Activated CD4-positive, alpha-beta T cell treated with anti-CD3 and anti-CD28 coated beads, Interleukin-2, amount 10 ng/mL, durations not matched to agents 24 days and 14 days (primary cell): ENCODE data around the gene MRPL42. TPM values are rescaled to one million over a fixed set of nuclear protein-coding genes. Genes with fewer than 3 reads are reported as not detected.
A peak's percentile ranks its signal among the peaks of the same experiment; 100 is the strongest.
"Not testable (repeated sequence)": the region's sequence is repeated elsewhere in the genome, so short reads cannot be mapped to it uniquely, and the experiment has no call there.

Experiments used
- DNase-seq: peaks from one replicate; pipeline ENCODE4 v3.0.0; 2022
- H3K27ac Mint-ChIP-seq: one replicate; pipeline ENCODE4 v1.8.0; 2022; ENCODE audit warnings: mild to moderate bottlenecking, mixed read lengths
- H3K27me3 Mint-ChIP-seq: one replicate; pipeline ENCODE4 v1.8.0; 2022; ENCODE audit warnings: mixed read lengths
- H3K36me3 Mint-ChIP-seq: one replicate; pipeline ENCODE4 v1.8.0; 2022; ENCODE audit warnings: low read depth, mild to moderate bottlenecking, mixed read lengths
- H3K4me1 Mint-ChIP-seq: one replicate; pipeline ENCODE4 v1.8.0; 2021; ENCODE audit warnings: mixed read lengths
- H3K4me3 Mint-ChIP-seq: one replicate; pipeline ENCODE4 v1.8.0; 2022; ENCODE audit warnings: mild to moderate bottlenecking, moderate library complexity, mixed read lengths
- H3K9me3 Mint-ChIP-seq: one replicate; pipeline ENCODE4 v1.8.0; 2021; ENCODE audit warnings: mixed read lengths
- intact Hi-C: fragments of 100-400 bp; cut with micrococcal nuclease; formaldehyde crosslinking; loops from one replicate; pipeline ENCODE4 v1.15.1; 2023
- total RNA-seq: library from RNA; stranded (reverse); gene quantifications from 2 replicates; pipeline ENCODE4 v1.2.3, GENCODE V29; 2022

MRPL42 gene
- total RNA-seq, 1 donor from 2014 or later = 92.4 TPM

- Mint-ChIP-seq H3K27ac (no peak overlapping the region), H3K27me3 (peaks cover 6% of the 10 kb centered on the region), H3K4me1 (peaks cover 2% of the 10 kb centered on the region), H3K9me3 (no peaks in the 10 kb centered on the region), H3K36me3 (no peaks in the 10 kb centered on the region), H3K4me3 (no peak overlapping the region)
- intact Hi-C loops = no loop called here
- DNase-seq = no peak
Observed at GRCh38 chr12:93456077-93456476, 11.2 kb upstream of the MRPL42 start.

- intact Hi-C loops = no loop called here
Observed at GRCh38 chr12:93459097-93459496, 8.2 kb upstream of the MRPL42 start.

GRCh38 chr12:93460003-93460402, 7.3 kb upstream of the MRPL42 start:
- Mint-ChIP-seq H3K27me3 (peaks cover 2% of the 10 kb centered on the region), H3K4me3 (no peak overlapping the region), H3K27ac (no peak overlapping the region), H3K36me3 (no peaks in the 10 kb centered on the region), H3K9me3 (no peaks in the 10 kb centered on the region), H3K4me1 (peaks cover 2% of the 10 kb centered on the region)
- no peak for DNase-seq
- intact Hi-C loops = no loop called here

More at GRCh38 chr12:93459097-93459496, 8.2 kb upstream of the MRPL42 start:
- Mint-ChIP-seq H3K36me3 (no peaks in the 10 kb centered on the region), H3K4me1 (peaks cover 2% of the 10 kb centered on the region), H3K27me3 (peaks cover 4% of the 10 kb centered on the region), H3K9me3 (no peaks in the 10 kb centered on the region), H3K4me3 (no peak overlapping the region), H3K27ac (no peak overlapping the region)
- no peak for DNase-seq

- H3K27me3 Mint-ChIP-seq = no peaks in the 10 kb centered on the region
- intact Hi-C loops = no loop called here
- no peak overlapping the region for H3K4me3 Mint-ChIP-seq
- no peak overlapping the region for H3K27ac Mint-ChIP-seq
- peaks cover 2% of the 10 kb centered on the region for H3K4me1 Mint-ChIP-seq
- DNase-seq = no peak
- H3K36me3 Mint-ChIP-seq = no peaks in the 10 kb centered on the region
- H3K9me3 Mint-ChIP-seq = no peaks in the 10 kb centered on the region
Observed at GRCh38 chr12:93460902-93461301, 6.4 kb upstream of the MRPL42 start.

GRCh38 chr12:93461503-93461902, 5.8 kb upstream of the MRPL42 start:
- intact Hi-C loops = no loop called here
- H3K4me1 Mint-ChIP-seq = peaks cover 2% of the 10 kb centered on the region
- no peaks in the 10 kb centered on the region for H3K36me3 Mint-ChIP-seq
- no peaks in the 10 kb centered on the region for H3K9me3 Mint-ChIP-seq
- no peak overlapping the region for H3K27ac Mint-ChIP-seq
- DNase-seq = no peak
- H3K4me3 Mint-ChIP-seq = no peak overlapping the region
- H3K27me3 Mint-ChIP-seq = no peaks in the 10 kb centered on the region

GRCh38 chr12:93465841-93466240, 1.5 kb upstream of the MRPL42 start:
- DNase-seq = no peak
- H3K9me3 Mint-ChIP-seq = no peaks in the 10 kb centered on the region
- H3K27ac Mint-ChIP-seq = no peak overlapping the region
- H3K36me3 Mint-ChIP-seq = peaks cover 18% of the 10 kb centered on the region
- H3K27me3 Mint-ChIP-seq = no peaks in the 10 kb centered on the region
- H3K4me1 Mint-ChIP-seq = peaks cover 29% of the 10 kb centered on the region
- H3K4me3 Mint-ChIP-seq = no peak overlapping the region
- intact Hi-C loops = no loop called here

- H3K27ac Mint-ChIP-seq = peak overlapping the region; percentile 93
- H3K4me3 Mint-ChIP-seq = peak overlapping the region; percentile 91
- intact Hi-C loops = loop anchor here (1.0 kb wide), 2 partner anchors 24 to 211 kb away; partner anchors contain the start of gene CRADD
Observed at GRCh38 chr12:93466625-93467350, 526 bp upstream of the MRPL42 start.

GRCh38 chr12:93468008-93468371, 676 bp downstream of the MRPL42 start:
- Mint-ChIP-seq H3K4me3 (peak overlapping the region; percentile 91), H3K27me3 (no peaks in the 10 kb centered on the region), H3K4me1 (peaks cover 29% of the 10 kb centered on the region), H3K36me3 (peaks cover 25% of the 10 kb centered on the region), H3K9me3 (no peaks in the 10 kb centered on the region), H3K27ac (peak overlapping the region; percentile 93)
- intact Hi-C loops = no loop called here
- no peak for DNase-seq

More at GRCh38 chr12:93466625-93467350, 526 bp upstream of the MRPL42 start:
- Mint-ChIP-seq H3K27me3 (no peaks in the 10 kb centered on the region), H3K9me3 (no peaks in the 10 kb centered on the region), H3K4me1 (peaks cover 29% of the 10 kb centered on the region), H3K36me3 (peaks cover 22% of the 10 kb centered on the region)
- no peak for DNase-seq

GRCh38 chr12:93469386-93469785, 2.1 kb downstream of the MRPL42 start:
- DNase-seq = no peak
- Mint-ChIP-seq H3K27me3 (no peaks in the 10 kb centered on the region), H3K9me3 (no peaks in the 10 kb centered on the region), H3K27ac (no peak overlapping the region), H3K36me3 (peaks cover 32% of the 10 kb centered on the region), H3K4me3 (no peak overlapping the region), H3K4me1 (peaks cover 29% of the 10 kb centered on the region)
- intact Hi-C loops = no loop called here

- peaks cover 39% of the 10 kb centered on the region for H3K36me3 Mint-ChIP-seq
Observed at GRCh38 chr12:93476555-93476954, 9.2 kb downstream of the MRPL42 start.

GRCh38 chr12:93482721-93483120, 15.4 kb downstream of the MRPL42 start:
- Mint-ChIP-seq H3K4me3 (no peak overlapping the region), H3K9me3 (no peaks in the 10 kb centered on the region), H3K36me3 (peaks cover 32% of the 10 kb centered on the region), H3K27me3 (no peaks in the 10 kb centered on the region), H3K4me1 (no peaks in the 10 kb centered on the region), H3K27ac (no peak overlapping the region)
- DNase-seq = no peak
- intact Hi-C loops = no loop called here

More at GRCh38 chr12:93476555-93476954, 9.2 kb downstream of the MRPL42 start:
- no peak overlapping the region for H3K4me3 Mint-ChIP-seq
- intact Hi-C loops = no loop called here
- H3K9me3 Mint-ChIP-seq = no peaks in the 10 kb centered on the region
- peaks cover 4% of the 10 kb centered on the region for H3K4me1 Mint-ChIP-seq
- H3K27me3 Mint-ChIP-seq = no peaks in the 10 kb centered on the region
- no peak overlapping the region for H3K27ac Mint-ChIP-seq
- DNase-seq = no peak

- peaks cover 30% of the 10 kb centered on the region for H3K36me3 Mint-ChIP-seq
- intact Hi-C loops = no loop called here
- no peaks in the 10 kb centered on the region for H3K4me1 Mint-ChIP-seq
- no peaks in the 10 kb centered on the region for H3K9me3 Mint-ChIP-seq
- H3K27me3 Mint-ChIP-seq = no peaks in the 10 kb centered on the region
- no peak overlapping the region for H3K4me3 Mint-ChIP-seq
- DNase-seq = no peak
- H3K27ac Mint-ChIP-seq = no peak overlapping the region
Observed at GRCh38 chr12:93483151-93483807, 16.0 kb downstream of the MRPL42 start.

- intact Hi-C loops = no loop called here
- Mint-ChIP-seq H3K4me3 (no peak overlapping the region), H3K36me3 (peaks cover 32% of the 10 kb centered on the region), H3K27ac (no peak overlapping the region), H3K4me1 (no peaks in the 10 kb centered on the region), H3K9me3 (no peaks in the 10 kb centered on the region), H3K27me3 (no peaks in the 10 kb centered on the region)
- no peak for DNase-seq
Observed at GRCh38 chr12:93484315-93484981, 17.1 kb downstream of the MRPL42 start.

- H3K9me3 Mint-ChIP-seq, DNase-seq, H3K27me3 Mint-ChIP-seq, H3K27ac Mint-ChIP-seq, H3K4me1 Mint-ChIP-seq, H3K4me3 Mint-ChIP-seq, intact Hi-C loops: not testable (repeated sequence)
- H3K36me3 Mint-ChIP-seq = peaks cover 60% of the 10 kb centered on the region
Observed at GRCh38 chr12:93492808-93493207, 25.5 kb downstream of the MRPL42 start.
